ENCODE results near the gene LYL1.

DNA sequence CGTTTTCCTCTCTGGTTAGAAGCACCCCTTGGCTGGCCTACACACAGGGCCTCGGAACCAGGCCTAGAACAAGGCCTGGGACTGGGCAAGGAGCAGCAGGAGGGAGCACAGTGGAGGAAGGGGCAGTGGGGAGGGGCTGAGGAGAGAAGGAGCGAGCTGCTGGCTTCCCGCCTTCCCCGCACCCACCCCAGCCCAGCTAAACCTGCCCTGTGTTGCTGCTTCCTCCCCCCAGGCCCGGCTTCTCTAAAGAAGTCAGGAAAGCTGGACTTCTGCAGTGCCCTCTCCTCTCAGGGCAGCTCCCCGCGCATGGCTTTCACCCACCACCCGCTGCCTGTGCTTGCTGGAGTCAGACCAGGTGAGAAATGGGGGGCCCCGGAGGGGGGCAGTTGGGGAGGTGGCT, 24.3 kb downstream of the LYL1 start:
- TF ChIP-seq, protein P1, sequence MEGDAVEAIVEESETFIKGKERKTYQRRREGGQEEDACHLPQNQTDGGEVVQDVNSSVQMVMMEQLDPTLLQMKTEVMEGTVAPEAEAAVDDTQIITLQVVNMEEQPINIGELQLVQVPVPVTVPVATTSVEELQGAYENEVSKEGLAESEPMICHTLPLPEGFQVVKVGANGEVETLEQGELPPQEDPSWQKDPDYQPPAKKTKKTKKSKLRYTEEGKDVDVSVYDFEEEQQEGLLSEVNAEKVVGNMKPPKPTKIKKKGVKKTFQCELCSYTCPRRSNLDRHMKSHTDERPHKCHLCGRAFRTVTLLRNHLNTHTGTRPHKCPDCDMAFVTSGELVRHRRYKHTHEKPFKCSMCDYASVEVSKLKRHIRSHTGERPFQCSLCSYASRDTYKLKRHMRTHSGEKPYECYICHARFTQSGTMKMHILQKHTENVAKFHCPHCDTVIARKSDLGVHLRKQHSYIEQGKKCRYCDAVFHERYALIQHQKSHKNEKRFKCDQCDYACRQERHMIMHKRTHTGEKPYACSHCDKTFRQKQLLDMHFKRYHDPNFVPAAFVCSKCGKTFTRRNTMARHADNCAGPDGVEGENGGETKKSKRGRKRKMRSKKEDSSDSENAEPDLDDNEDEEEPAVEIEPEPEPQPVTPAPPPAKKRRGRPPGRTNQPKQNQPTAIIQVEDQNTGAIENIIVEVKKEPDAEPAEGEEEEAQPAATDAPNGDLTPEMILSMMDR (IDR thresholded peaks at IDR 0.05), result no peak
- TF ChIP-seq EZH2phosphoT487 (IDR thresholded peaks at IDR 0.05), result no peak
